GM10266 (cell line): Measurements from ENCODE around the gene BIK.
"Not testable (repeated sequence)": the region's sequence is repeated elsewhere in the genome, so short reads cannot be mapped to it uniquely, and the experiment has no call there.

Experiments
- DNase-seq: peaks from one replicate; pipeline ENCODE4 v3.0.0; 2012; ENCODE audit errors: extremely low spot score
- TF ChIP-seq, protein P1 (sequence below): IDR thresholded peaks from 2 replicates; pipeline ENCODE4 v1.5.1; 2012; ENCODE audit warnings: mild to moderate bottlenecking, low read depth; ENCODE audit not compliant: control insufficient read depth, insufficient read depth; ENCODE audit errors: missing control alignments

Gene BIK

GRCh38 chr22:43094085-43094484, 16.5 kb upstream of the BIK start:
- TF ChIP-seq, protein P1, sequence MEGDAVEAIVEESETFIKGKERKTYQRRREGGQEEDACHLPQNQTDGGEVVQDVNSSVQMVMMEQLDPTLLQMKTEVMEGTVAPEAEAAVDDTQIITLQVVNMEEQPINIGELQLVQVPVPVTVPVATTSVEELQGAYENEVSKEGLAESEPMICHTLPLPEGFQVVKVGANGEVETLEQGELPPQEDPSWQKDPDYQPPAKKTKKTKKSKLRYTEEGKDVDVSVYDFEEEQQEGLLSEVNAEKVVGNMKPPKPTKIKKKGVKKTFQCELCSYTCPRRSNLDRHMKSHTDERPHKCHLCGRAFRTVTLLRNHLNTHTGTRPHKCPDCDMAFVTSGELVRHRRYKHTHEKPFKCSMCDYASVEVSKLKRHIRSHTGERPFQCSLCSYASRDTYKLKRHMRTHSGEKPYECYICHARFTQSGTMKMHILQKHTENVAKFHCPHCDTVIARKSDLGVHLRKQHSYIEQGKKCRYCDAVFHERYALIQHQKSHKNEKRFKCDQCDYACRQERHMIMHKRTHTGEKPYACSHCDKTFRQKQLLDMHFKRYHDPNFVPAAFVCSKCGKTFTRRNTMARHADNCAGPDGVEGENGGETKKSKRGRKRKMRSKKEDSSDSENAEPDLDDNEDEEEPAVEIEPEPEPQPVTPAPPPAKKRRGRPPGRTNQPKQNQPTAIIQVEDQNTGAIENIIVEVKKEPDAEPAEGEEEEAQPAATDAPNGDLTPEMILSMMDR: no peak
- no peak for DNase-seq

DNA sequence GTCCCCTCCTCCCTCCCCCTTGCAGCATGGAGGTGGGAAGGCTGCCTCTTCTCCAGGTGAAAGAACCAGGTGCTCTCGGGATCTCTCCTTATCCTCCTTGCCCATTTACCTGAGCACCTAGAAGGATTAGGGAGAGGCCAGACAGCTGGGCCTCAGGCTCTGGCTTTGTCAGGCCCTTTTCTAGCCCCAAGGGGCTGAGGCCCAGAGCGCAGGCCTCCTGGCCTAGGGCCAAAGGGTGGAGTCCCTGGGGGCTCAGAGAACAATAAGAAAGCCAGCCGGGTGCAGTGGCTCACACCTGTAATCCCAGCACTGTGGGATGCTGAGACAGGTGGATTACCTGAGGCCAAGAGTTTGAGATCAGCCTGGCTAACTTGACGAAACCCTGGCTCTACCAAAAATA, 16.0 kb upstream of the BIK start:
- TF ChIP-seq, protein P1: no peak

GRCh38 chr22:43096420-43096819, 14.1 kb upstream of the BIK start:
- TF ChIP-seq, protein P1: no peak
- no peak for DNase-seq

More for the DNA sequence above, 16.0 kb upstream of the BIK start:
- DNase-seq: no peak

GRCh38 chr22:43098356-43098755, 12.2 kb upstream of the BIK start:
- TF ChIP-seq, protein P1: no peak
- no peak for DNase-seq

GRCh38 chr22:43099095-43099494, 11.5 kb upstream of the BIK start:
- DNase-seq: no peak
- TF ChIP-seq, protein P1: no peak

- TF ChIP-seq, protein P1: no peak
- no peak for DNase-seq
These were observed 10.3 kb upstream of the BIK start for GRCh38 chr22:43100225-43100624.

DNA sequence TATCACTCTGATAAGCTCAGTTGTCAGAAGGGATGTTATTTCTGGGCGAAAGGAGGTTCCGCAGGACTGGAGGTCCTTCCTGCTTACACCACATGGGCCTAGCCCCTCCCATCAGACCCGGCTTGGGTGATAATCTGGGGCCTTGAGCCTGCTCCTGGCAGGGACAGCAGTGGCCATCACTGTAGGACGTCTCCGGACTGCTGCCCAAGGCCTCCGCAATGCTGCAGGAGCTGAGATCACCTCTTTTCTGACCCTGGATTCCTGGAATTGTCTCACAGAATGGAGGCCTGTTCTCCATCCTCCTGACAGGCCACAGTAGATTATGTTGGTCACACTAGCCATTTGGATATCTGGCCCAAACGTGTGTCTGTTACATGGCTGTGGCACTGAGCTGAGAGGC, 9.2 kb upstream of the BIK start:
- TF ChIP-seq, protein P1: no peak
- DNase-seq: no peak

GRCh38 chr22:43104056-43104625, 6.4 kb upstream of the BIK start:
- not testable (repeated sequence) for DNase-seq

GRCh38 chr22:43104950-43105349, 5.6 kb upstream of the BIK start:
- DNase-seq: not testable (repeated sequence)
